ENCODE data around the gene DRG2.

Gene DRG2

DNA sequence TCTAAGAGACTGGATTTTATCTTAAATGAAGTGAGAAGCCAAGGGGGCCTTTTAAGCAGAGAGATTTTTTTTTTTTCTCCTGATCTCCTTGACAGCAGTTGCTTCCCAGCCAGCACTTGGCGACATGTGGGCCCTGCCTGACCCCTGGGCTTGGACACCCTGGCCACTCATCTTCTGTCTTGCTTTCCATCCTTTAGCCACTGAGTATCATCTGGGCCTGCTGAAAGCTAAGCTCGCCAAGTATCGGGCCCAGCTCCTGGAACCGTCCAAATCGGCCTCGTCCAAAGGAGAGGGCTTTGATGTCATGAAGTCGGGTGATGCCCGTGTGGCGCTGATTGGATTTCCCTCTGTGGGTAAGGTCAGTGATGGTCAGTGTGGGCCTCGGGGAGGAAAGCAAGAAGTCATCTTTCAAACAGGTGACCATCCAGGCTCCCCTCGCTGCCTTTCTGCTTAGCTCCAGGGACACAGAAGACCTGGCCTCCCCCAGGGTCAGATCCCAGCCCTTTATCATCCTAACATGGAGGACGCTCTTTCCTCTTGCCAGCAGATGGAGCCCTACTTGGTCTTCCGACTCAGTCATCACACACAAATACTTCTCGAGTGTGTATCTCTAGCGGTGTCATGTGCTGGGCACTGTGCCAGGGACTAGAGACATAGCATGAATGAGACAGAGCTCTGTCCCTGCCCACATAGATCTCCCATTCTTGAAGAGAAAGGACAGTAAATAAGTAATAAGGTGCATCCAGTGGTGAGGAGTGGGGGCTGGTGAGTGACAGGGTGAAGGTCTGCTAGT lies 6.1 kb downstream of the DRG2 start:
- Histone ChIP-seq H2AFZ (no peak overlapping the region), H3K4me1 (no peaks in the 10 kb centered on the region), H3K9me3 (ENCODE audit: control insufficient read depth, low read length) (no peaks in the 10 kb centered on the region), H3K27me3 (ENCODE audit: control insufficient read depth, insufficient read depth, low read length) (no peaks in the 10 kb centered on the region), H3K4me2 (ENCODE audit: low read length) (no peak overlapping the region), H3K79me2 (no peaks in the 10 kb centered on the region), H3K27ac (no peak overlapping the region), H3K4me3 (ENCODE audit: low read depth, low read length) (no peak overlapping the region), H3K36me3 (ENCODE audit: control insufficient read depth, insufficient read depth, low read length) (no peaks in the 10 kb centered on the region), H3K9ac (no peak overlapping the region)
- no peak for TF ChIP-seq CTCF (IDR thresholded peaks at IDR 0.05)

DNA sequence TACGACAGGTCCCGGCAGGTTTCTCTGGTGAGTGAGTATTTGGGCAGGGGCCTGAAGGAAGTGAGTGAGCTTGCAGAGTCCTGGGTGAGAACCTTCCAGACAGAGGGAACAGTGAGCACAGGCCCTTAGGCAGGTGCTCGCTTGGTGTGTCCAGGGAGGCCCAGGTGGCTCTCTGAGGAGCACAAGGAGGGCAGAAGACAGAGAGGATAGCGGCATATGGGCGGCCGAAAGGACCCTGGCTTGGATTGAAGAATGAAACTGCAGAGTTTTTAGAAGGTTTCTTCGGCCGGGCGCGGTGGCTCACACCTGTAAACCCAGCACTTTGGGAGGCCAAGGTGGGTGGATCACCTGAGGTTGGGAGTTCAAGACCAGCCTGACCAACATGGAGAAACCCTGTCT lies 6.7 kb downstream of the DRG2 start:
- Histone ChIP-seq H3K9ac (no peak overlapping the region), H3K79me2 (no peaks in the 10 kb centered on the region), H3K4me1 (no peaks in the 10 kb centered on the region), H3K36me3 (ENCODE audit: control insufficient read depth, insufficient read depth, low read length) (no peaks in the 10 kb centered on the region), H3K4me2 (ENCODE audit: low read length) (no peak overlapping the region), H3K4me3 (ENCODE audit: low read depth, low read length) (no peak overlapping the region), H3K27me3 (ENCODE audit: control insufficient read depth, insufficient read depth, low read length) (no peaks in the 10 kb centered on the region), H3K27ac (no peak overlapping the region), H2AFZ (no peak overlapping the region), H3K9me3 (ENCODE audit: control insufficient read depth, low read length) (no peaks in the 10 kb centered on the region)
- no peak for TF ChIP-seq CTCF (IDR thresholded peaks at IDR 0.05)

DNA sequence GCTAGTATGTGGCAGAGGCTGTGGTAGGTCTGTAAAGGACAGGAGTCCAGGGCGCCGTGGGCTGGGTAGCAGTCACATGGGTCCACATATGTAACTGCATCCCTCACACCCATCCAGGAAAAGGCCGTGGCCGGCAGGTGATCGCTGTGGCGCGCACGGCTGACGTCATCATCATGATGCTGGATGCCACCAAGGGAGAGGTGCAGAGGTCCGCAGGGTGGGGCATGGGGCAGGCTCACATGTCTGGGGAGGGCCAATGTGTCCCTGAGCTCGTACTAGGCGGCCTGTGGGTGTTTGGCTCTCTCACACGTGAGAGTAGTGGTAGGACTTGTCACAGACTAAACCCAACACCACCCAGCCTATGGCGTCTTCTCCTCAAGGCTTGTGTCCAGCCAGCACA lies 11.8 kb downstream of the DRG2 start:
- Histone ChIP-seq H3K36me3 (ENCODE audit: control insufficient read depth, insufficient read depth, low read length) (no peaks in the 10 kb centered on the region), H3K9me3 (ENCODE audit: control insufficient read depth, low read length) (no peaks in the 10 kb centered on the region), H3K79me2 (no peaks in the 10 kb centered on the region), H3K27me3 (ENCODE audit: control insufficient read depth, insufficient read depth, low read length) (no peaks in the 10 kb centered on the region), H2AFZ (no peak overlapping the region), H3K9ac (no peak overlapping the region), H3K27ac (no peak overlapping the region), H3K4me2 (ENCODE audit: low read length) (no peak overlapping the region), H3K4me3 (ENCODE audit: low read depth, low read length) (no peak overlapping the region), H3K4me1 (no peaks in the 10 kb centered on the region)
- no peak for TF ChIP-seq CTCF (IDR thresholded peaks at IDR 0.05)

GRCh38 chr17:18100616-18101015 lies 12.9 kb downstream of the DRG2 start:
- H2AFZ ChIP-seq, result no peak overlapping the region
- TF ChIP-seq CTCF (IDR thresholded peaks at IDR 0.05), result no peak
- no peaks in the 10 kb centered on the region for H3K79me2 ChIP-seq
- H3K9ac ChIP-seq, result no peak overlapping the region
- no peaks in the 10 kb centered on the region for H3K27me3 ChIP-seq (ENCODE audit: control insufficient read depth, insufficient read depth, low read length)
- no peaks in the 10 kb centered on the region for H3K9me3 ChIP-seq (ENCODE audit: control insufficient read depth, low read length)
- no peak overlapping the region for H3K4me2 ChIP-seq (ENCODE audit: low read length)
- H3K4me3 ChIP-seq (ENCODE audit: low read depth, low read length), result no peak overlapping the region
- no peaks in the 10 kb centered on the region for H3K36me3 ChIP-seq (ENCODE audit: control insufficient read depth, insufficient read depth, low read length)
- H3K4me1 ChIP-seq, result no peaks in the 10 kb centered on the region
- no peak overlapping the region for H3K27ac ChIP-seq

- Histone ChIP-seq H3K4me3 (ENCODE audit: low read depth, low read length) (no peak overlapping the region), H3K79me2 (no peaks in the 10 kb centered on the region), H2AFZ (no peak overlapping the region), H3K27ac (no peak overlapping the region), H3K9me3 (ENCODE audit: control insufficient read depth, low read length) (no peaks in the 10 kb centered on the region), H3K27me3 (ENCODE audit: control insufficient read depth, insufficient read depth, low read length) (no peaks in the 10 kb centered on the region), H3K9ac (no peak overlapping the region), H3K4me1 (no peaks in the 10 kb centered on the region), H3K36me3 (ENCODE audit: control insufficient read depth, insufficient read depth, low read length) (no peaks in the 10 kb centered on the region), H3K4me2 (ENCODE audit: low read length) (no peak overlapping the region)
- no peak for TF ChIP-seq CTCF (IDR thresholded peaks at IDR 0.05)
These were observed 14.1 kb downstream of the DRG2 start for GRCh38 chr17:18101828-18102227.

Data from parathyroid adenoma (tissue), 2 donors.